ENCODE measurements around the gene IRAG1.
"Not testable (repeated sequence)": the region's sequence is repeated elsewhere in the genome, so short reads cannot be mapped to it uniquely, and the experiment has no call there.

The IRAG1 gene

DNA sequence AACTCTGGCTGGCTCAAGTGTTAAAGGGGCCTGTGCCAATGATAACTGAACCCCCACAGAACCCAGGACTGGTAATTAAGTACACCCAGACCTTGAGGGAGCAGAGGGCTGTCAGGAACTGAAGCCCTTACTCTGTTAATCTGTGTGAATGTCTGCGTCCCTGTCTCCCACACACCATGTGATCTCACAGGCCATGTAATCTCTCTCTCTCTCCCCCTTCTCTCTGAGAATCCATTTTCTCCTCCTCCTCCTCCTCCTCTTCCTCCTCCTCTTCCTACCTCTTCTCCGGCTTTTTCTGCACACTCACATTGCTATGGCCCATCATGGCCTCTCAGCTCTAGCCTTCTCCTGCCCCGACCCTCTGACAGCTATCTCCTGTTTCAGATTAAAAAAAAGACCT lies 14.6 kb upstream of the IRAG1 start:
- DNase-seq: no peak

DNA sequence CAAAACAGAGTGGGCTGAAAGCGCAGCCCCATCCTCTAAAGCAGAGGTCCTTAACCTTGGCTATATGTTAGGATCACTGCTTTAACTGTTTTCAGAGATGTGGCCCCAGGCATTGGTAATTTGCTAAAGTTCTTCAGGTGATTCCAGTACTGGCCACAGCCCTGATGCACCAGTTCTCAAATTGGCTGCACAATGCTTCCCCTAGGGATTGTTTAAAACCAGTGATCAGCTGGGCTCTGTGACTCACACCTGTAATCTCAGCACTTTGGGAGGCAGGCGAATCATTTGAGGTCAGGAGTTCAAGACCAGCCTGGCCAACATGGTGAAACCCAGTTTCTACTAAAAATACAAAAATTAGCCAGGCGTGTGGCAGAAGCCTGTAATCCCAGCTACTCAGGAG lies 8.4 kb upstream of the IRAG1 start:
- DNase-seq: no peak

DNA sequence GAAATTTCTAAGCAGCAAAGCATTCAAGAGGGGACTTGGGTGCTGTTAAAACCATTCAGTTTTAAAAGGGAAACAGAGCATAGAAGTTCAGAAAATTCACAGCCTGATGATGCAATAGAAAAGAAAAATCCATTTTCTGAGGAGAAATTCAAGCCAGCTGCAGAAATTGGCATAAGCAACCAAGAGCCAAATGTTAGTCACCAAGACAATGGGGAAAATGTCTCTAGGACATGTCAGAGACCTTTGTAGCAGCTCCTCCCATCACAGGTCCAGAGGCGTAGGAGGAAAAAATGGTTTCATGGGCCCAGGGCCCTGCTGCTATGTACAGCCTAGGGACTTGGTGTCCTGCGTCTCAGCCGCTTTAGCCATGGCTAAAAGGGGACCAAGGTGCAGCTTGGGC lies 5.5 kb upstream of the IRAG1 start:
- no peak for DNase-seq

DNA sequence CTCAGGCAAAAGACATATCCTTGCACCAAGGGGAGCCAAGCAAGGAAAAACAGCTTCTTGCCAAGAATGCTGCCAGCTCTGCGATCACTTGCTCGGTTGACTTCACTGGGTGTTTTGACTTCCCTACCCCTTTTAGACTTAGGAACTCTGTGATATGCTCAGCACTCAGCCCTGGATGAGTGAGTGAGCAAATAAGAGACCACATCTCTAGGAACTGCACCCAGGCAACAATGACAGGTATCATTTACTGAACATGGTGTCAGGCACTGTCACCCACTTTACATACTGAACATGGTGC lies 3.7 kb upstream of the IRAG1 start:
- DNase-seq: no peak

DNA sequence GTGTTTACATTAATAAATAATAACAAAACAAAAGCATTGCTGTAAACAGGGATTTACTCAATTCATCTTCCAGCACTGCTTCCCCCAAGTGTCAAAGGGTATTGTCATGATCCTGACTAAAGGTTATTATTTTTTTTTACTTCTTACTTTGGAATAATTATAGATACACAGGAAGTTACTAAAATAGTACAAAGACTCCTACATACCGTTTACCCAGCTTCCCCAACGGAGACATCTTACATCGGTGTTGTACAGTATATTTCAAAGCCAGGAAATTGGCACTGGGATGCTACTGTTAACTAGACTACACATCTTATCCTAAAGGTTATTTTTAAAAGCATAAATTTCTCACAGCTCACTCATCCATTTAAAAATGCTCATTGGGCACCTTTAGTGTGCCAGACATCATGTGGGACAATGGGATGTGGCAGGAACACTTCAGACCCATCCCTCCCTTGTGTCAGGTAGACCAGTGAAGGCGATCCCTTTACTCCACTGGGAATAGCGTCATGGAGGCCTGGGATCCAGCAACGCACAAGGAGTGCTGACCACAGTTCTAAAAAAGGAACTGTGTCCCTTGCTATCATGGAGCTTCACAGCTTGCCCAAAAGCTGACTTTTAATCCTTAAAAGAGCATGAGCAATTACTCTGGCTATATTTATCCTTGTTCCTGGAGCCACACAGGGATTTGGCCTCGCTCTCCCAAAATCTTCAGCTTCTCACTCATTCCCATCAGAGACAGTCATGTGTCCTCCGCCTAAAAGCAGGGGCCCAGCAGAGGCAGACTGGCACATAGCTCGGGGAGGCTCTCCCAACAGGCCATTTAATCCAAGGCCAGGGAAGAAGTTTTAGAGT lies 3.1 kb upstream of the IRAG1 start:
- no peak for DNase-seq

DNA sequence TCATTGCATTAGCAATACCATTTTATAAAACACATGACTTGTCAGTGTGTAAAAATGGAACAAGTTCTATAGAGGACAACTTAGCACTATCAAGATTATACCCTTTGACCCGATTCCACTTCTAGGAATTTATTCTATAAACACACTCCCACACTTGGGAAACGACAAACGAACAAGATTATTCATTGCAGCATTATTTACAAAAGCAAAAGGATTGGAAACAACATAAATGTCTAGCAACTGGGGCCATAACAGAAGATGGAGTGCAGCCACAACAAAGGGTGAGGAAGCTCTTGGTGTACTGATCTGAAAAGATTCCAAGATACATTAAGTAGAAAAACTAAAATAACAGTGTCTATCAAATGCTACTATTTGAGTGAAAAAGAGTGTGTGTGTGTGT lies 2.3 kb upstream of the IRAG1 start:
- no peak for DNase-seq

DNA sequence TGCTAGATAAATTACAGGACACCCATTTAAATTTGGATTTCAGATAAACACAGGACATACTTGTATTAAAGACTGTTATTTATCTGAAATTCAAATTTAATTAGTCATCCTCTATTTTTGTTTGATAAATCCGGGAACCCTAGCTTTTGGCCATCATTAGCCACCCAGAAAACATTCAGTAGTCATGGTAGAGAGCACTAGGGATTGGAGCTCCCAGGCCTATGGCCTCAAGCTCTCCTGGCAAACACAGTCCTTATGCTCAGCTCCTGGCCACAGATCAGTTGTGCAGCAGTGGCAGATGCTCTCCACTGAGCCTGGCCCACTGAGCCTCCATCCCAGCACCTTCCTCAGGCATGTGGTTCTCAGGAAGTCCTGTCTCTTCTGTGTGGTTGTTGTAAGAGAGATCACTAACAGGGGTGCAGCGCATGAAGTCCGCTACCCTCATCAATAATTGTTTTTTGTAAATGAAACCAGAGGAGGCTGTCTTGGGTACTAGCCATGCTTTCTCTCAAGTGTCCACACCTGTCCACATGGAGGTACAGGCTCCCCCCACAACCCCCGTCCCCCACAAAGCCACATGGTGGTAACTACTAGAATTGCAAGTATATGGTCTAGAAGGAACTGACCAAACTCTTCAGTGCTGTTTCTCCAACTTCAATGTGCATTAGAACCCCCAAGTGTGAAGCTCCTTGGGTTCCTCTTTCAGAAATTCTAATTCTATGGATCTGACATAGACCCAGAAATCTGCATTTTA lies 1.1 kb upstream of the IRAG1 start:
- no peak for DNase-seq

DNA sequence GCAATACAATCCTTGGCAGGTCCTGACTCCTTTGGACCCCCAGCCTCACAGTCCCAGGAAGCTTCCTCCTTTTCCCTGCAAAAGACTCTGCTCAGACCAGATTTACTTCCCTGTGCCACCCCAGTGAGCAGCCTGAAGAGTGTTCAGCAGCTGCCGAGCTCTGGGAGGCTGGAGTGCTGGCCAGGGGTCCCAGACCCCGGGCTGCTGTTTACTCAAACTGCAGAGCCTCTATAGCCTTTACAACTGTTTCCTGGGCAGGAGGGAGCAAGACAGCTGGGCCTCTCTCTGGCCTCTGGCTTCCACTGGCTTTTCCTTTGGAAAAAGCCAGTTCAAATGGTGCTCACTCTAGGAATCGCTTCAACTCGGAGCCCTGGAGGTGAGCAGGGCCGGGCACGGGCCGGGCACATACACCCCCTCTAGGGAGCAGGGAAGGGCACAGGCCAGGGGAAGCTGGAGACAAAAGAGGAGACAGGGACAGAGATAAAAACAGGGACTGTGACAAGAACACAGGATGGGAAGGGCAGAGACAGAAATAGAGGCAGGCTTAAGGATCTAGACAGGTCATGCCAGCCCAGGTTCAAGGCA lies 932 bp downstream of the IRAG1 start:
- DNase-seq: no peak

DNA sequence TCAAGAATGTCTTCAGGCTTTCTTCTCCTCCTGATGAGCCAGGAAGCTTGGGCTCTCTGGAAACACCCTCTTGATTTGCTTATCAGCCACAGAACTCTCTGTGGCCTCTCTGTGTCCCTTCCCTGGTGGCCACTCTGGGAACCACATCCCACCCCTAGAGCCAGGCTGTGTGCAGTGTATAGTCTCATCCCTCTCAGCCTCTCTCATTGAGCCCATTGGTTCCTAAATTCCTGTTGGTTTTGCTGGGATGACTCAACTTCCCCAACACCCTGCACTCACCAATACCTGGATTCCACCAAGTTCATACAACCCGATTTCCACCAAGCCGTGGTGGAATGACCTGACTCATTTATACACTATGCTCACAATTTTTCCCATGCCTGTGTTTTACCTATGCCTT lies 5.2 kb downstream of the IRAG1 start:
- DNase-seq: no peak

DNA sequence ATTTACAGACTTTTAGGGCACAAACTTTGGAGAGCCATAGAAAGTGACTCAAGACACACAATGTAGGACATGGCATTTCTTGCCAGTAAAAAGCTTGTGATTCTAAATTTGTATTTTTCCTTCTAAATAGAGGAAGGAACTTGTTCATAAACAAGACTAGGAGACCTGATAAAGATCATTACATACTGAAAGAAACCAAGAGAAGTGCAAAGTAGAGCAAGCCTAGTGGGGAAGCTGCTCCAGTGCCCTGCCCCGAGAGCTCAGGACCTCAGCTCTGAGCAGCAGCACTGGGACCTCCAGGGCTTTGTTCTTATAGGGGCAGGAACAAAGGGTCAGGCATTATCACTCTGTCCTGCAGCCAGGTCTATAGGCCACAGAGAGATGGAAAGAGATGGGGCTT lies 7.2 kb downstream of the IRAG1 start:
- no peak for DNase-seq

DNA sequence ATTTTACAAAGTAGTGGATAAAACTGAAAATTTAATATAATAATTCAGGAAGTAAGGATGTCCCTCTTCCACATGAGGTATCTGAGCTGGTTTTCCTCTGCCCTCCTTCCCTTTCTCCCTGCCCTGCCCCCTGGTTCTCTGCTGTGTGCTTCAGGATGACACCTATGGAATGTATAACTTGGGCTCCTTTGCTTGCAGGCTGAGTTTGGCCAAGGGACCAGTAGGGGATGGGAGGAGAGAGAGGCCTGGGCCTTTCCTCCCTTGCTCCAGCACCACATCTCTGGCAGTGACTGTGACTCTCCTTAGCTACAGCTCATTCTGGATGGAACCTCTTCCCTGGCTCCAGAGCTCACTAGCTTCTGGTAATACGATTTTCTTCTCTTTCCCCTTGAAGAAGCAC lies 10.1 kb downstream of the IRAG1 start:
- no peak for DNase-seq

DNA sequence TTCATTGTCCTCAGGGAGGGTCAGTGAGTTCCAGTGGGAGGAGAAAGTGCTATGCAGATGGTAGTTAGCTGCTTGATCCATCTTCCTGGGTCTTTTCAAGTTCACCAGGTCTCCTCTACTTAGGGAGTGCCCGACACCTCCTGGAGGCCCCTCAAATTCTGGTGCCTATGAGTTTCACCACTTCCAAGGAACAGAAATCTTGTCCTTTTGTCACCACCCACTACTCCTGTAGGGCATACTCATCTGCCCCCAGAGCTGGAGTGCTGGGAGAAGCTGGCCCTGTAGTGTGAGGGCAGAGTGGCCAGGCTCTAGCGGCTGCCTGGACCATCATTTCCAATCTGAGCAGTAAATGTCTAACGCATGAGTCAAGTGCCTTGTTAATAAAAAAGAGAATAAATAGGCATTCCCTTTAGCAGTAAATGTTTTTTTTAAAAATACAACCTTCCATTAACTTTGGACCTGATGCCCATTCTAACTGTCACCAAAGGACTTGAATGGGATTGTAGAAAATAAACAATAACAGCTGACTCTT lies 12.5 kb downstream of the IRAG1 start:
- DNase-seq: no peak

DNA sequence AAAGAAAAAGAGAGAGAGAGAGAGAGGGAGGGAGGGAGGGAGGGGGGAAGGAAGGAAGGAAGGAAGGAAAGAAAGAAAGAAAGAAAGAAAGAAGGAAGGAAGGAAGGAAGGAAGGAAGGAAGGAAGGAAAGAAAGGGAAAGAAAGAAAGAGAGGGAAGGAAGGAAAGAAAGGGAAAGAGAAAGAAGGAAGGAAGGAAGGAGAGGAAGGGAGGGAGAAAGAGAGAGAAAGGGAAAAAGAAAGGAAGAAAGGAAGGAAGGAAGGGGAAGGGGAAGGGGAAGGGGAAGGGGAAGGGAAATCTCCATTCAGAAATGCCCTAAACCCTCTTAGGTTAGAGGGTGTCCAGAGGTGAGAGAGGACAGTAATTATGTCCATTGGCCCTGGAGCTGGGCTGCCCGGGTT lies 13.3 kb downstream of the IRAG1 start:
- DNase-seq: not testable (repeated sequence)

DNA sequence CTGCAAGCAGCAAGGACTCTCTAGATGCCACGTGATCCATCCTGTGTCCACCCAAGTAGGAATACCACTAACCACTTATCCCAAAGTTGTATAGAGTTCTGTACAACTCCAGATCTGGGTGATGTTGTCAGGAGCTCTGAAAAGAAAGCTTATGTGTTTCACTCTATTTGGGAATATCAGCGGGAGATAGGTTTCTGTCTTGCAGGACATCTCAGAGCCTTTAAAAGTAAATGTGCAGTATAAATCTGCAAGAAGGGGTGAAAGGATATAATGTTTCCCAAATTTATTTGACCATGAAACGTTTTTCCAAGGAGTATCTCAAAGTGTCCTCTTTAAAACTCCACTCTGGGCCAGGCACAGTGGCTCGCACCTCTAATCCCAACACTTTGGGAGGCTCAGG lies 13.9 kb downstream of the IRAG1 start:
- DNase-seq: no peak

DNA sequence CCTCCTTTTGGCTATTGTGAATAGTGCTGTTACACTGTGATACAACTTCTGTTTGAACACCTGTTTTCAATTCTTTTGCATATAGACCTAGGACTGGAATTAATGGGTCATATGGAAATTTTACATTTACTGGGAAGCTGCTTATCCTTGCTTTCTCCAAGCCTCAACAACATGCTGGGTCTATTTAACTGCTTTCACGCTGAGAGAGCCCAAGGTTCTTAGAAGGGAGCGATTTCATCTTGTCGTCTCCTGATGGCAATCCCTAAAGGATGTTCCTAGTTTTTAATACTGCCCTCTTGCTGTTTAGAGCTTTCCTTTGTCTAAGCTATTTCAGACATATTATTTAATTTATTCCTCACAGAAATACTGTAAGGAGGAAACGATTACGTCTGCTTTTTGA lies 15.5 kb downstream of the IRAG1 start:
- DNase-seq: peak; percentile 11 to 64

DNA sequence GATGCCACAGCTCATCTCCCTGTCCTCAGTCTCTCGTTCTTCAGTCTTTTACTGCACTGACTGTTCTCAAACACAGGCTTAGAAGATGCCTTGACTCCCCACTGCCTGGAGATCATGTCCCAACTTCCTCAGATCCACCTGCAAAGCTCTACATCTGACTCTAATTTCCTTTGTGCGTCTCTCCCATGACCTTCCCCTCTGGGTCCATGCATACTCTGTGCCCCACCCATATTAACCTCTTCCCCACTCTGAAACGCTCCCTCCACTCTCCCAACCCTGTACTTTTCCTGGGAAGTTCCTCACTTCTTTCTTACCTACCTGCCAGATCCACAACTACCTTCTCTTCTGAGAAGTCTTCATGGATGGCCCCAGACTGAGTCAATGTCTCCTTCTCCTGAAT lies 16.6 kb downstream of the IRAG1 start:
- no peak for DNase-seq

DNA sequence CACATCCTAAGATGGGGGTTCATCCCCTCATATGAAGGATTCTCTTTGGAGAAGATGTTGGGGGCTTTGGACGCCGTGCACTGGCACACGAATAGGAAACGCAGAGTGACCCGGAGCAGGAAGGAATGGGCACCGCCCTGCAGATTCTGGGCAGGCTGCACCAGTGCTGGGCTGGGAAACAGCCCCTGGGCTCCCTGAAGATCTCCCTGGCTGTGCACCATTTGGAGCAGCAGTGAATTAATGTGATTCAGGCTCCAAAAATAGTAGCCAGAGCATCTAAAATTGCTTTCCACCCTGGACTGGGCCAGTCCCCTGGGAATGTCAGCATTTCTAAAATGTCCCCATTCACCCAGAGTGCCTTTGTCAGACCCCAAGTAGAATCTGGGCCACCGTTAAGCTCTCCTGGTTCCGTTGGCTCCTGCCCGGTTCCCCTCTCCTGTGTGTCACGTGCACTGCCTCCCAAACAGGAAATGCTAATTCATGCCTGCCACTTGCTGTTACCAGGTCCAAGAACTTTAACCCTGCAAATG lies 18.6 kb downstream of the IRAG1 start:
- DNase-seq: no peak

DNA sequence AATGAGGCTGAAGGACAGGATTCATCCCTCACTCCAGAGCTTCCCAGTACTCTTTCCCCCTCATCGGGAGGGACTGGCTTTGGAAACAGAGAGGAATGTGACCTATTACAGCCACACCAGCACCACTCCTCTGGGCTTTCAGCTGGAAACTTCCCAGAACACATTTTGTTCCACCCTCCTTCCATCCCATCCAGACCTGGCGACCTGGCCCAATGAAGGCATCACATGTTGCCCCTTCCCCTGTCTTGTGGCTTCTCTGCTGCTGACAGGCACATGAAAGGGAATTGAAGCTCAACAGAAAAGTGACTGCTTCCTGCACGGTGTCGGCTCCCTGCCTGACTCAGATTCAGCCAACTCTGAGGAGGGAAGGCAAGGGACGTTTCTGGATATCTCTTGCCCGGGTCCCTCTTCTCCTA lies 19.1 kb downstream of the IRAG1 start:
- no peak for DNase-seq

DNA sequence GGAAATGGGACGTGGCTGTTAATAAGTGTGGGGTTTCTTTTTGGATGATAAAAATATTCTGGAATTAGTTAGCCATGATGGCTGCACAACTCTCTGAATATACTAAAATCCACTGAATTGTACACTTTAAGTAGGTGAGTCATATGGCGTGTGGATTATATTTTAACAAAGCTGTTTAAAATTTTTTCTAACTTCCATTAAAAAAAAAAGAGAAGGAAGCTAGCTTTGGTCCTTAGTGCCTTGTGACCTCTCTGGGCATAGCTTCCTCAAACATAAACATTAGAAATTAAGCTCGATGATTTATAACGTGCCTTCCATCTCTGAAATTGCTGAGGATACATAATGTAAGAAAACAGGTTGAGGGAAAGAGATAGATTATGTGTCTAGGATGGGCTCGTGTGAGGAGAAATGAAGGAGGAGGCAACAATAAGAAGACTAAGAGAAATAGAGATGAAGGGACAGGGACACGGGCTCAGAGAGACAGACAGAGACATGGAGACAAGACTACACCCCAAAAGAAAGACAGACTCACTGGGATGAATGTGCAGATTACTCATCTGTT lies 20.0 kb downstream of the IRAG1 start:
- peak in 1 of 2 experiments; percentile 14 for DNase-seq

DNA sequence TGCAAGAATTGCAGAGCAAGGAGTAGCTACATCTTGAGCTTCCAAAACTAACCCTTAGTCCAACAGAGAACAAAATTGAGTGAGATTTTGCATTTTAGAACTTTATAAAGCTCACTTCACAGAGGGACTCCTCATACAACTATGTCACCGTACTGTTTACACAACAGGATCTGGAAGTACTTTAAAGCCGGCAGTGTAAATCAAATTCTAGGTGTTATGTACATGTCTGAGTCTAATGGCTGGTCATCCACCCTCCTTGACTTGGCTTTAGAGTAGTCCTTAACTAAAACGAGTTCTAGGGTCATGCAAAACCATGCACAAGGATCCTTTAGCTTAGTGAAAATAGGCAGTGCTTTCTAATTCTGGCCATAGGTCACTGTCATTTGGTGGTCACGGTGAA lies 23.5 kb downstream of the IRAG1 start:
- no peak for DNase-seq

DNA sequence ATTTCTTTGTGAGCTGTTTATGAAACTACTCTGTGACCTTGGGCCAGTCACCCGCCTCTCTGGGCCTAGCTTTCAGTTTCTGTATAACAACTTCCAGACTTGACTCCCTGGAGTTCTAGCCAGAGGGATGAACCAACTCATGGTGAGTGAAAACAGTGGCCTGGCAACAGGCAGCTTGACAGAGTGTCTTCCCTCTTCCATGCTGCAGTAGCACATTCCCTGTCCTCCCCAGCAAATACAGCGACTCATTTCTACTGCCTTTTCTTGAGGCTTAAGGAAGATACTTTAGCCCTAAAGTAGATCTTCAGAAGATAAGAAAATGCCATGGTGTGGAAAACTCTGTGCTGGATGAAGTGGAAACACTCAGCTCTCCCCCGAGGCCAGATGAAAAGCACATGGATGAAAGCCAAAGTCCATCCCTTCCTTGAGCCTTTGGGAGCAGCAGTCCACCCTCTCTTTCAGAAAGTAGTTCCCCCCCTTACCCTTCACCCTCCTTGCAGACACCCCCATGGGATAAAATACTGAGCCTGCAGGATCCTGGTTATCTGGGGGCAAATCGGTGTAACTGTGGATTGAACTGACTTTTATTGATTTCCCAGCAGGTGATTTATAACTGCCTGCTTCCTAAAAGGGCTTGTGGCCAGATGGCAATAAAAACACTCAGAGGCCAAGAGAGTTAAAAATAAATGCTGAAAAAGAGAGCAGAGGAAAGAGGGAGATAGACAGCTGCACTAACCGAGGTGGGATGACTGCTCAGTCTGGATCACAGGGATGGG lies 24.1 kb downstream of the IRAG1 start:
- DNase-seq: no peak

DNA sequence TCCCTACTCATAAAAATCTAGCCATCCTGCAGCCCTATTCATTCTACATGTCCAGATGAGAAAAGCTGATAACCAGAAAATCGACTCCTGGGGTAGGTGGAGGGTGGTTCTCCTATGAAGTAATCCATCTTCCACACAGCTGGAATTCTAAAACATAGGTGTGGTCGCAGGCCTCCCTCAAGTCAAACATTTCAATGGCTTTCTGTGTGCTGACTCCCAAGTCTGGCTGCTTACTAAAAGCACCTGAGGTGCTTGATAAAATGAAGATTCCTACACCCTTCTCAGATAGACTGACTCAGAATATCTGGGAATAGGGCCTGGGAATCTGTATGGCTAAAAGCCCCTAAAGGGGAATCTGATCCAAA lies 26.1 kb downstream of the IRAG1 start:
- no peak for DNase-seq
